ENCODE results near the gene CXCR6.

CXCR6 gene

GRCh38 chr3:45943207-45943846 is at the start of gene CXCR6:
CXCR6 (plus strand) TSS chr3:45943464; CDS start chr3:45946482, 3,018 bp downstream.
- Histone ChIP-seq H3K36me3 (ENCODE audit: control insufficient read depth, low read length) (peaks cover 21% of the 10 kb centered on the region), H4K20me1 (ENCODE audit: control insufficient read depth, insufficient read depth, low read depth, low read length) (no peaks in the 10 kb centered on the region), H3K4me1 (ENCODE audit: control insufficient read depth, low read length) (no peaks in the 10 kb centered on the region), H3K9me3 (ENCODE audit: control insufficient read depth, insufficient read depth, low read length) (no peaks in the 10 kb centered on the region), H3K79me2 (ENCODE audit: control insufficient read depth, low read length) (no peaks in the 10 kb centered on the region), H3F3A (ENCODE audit: control insufficient read depth, insufficient read depth) (no peaks in the 10 kb centered on the region), H3K9me2 (replicated peaks; ENCODE audit: control insufficient read depth, low read length) (no peaks in the 10 kb centered on the region), H3K4me3 (ENCODE audit: low read length) (no peak within 1 kb of the TSS), H3K4me2 (ENCODE audit: low read length) (no peak within 1 kb of the TSS), H3K27me3 (ENCODE audit: control insufficient read depth, low read length) (no peaks in the 10 kb centered on the region), H3K27ac (ENCODE audit: low read depth, low read length) (no peak within 1 kb of the TSS)
- no peak for TF ChIP-seq EZH2phosphoT487 (IDR thresholded peaks at IDR 0.05; ENCODE audit: borderline replicate concordance, low read length)
- TF ChIP-seq, protein P1, sequence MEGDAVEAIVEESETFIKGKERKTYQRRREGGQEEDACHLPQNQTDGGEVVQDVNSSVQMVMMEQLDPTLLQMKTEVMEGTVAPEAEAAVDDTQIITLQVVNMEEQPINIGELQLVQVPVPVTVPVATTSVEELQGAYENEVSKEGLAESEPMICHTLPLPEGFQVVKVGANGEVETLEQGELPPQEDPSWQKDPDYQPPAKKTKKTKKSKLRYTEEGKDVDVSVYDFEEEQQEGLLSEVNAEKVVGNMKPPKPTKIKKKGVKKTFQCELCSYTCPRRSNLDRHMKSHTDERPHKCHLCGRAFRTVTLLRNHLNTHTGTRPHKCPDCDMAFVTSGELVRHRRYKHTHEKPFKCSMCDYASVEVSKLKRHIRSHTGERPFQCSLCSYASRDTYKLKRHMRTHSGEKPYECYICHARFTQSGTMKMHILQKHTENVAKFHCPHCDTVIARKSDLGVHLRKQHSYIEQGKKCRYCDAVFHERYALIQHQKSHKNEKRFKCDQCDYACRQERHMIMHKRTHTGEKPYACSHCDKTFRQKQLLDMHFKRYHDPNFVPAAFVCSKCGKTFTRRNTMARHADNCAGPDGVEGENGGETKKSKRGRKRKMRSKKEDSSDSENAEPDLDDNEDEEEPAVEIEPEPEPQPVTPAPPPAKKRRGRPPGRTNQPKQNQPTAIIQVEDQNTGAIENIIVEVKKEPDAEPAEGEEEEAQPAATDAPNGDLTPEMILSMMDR (IDR thresholded peaks at IDR 0.05; ENCODE audit: low read depth, low read length, poor library complexity, severe bottlenecking): no peak

- no peaks in the 10 kb centered on the region for H4K20me1 ChIP-seq (ENCODE audit: control insufficient read depth, insufficient read depth, low read depth, low read length)
- peaks cover 41% of the 10 kb centered on the region for H3K27me3 ChIP-seq (ENCODE audit: control insufficient read depth, low read length)
- peaks cover 9% of the 10 kb centered on the region for H3K4me1 ChIP-seq (ENCODE audit: control insufficient read depth, low read length)
- H3K79me2 ChIP-seq (ENCODE audit: control insufficient read depth, low read length): no peaks in the 10 kb centered on the region
- no peak overlapping the region for H3K27ac ChIP-seq (ENCODE audit: low read depth, low read length)
- H3K4me2 ChIP-seq (ENCODE audit: low read length): no peak overlapping the region
- no peaks in the 10 kb centered on the region for H3K36me3 ChIP-seq (ENCODE audit: control insufficient read depth, low read length)
- no peaks in the 10 kb centered on the region for H3F3A ChIP-seq (ENCODE audit: control insufficient read depth, insufficient read depth)
- TF ChIP-seq EZH2phosphoT487 (IDR thresholded peaks at IDR 0.05; ENCODE audit: borderline replicate concordance, low read length): no peak
- TF ChIP-seq, protein P1 (IDR thresholded peaks at IDR 0.05; ENCODE audit: low read depth, low read length, poor library complexity, severe bottlenecking): no peak
- no peaks in the 10 kb centered on the region for H3K9me2 ChIP-seq (replicated peaks; ENCODE audit: control insufficient read depth, low read length)
- H3K9me3 ChIP-seq (ENCODE audit: control insufficient read depth, insufficient read depth, low read length): no peaks in the 10 kb centered on the region
- no peak overlapping the region for H3K4me3 ChIP-seq (ENCODE audit: low read length)
Measured at GRCh38 chr3:45894015-45894414, 49.2 kb upstream of the CXCR6 start.

DNA sequence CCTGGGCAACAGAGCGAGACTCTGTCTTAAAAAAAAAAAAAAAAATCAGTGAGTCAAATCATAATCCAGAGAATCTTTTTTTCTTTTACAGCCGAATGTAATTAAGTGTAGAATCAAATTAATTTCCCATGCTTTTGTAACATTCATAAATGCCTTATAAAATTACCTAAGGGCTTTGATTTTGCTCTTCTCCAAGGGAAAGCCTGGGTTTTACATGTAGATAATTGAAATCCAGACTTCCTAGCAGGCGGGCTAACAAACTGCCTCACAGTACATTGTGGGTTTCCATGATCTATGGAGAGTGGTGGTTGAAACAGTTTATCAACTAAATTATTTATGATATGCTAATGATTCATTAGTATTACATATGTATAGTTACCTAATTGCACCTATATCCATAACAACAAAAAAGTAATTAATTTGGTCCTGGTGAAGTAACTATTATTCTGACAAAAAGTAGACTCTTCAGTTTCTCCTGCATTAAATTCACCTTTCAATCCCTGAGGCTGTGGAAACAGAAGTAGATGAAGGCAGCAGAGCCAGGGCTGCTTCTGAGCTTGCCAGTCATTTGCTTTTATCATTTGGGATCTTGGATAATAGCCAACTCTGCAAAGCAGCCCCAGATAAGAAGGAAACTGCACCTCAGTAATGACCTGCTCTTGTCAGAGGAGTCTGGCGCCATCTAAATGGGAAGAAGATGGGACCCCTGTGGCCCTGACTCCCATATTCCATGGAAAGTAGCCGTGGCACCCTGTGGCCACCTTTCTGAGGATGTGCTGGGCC is 47.4 kb upstream of the CXCR6 start:
- no peaks in the 10 kb centered on the region for H3K36me3 ChIP-seq (ENCODE audit: control insufficient read depth, low read length)
- no peaks in the 10 kb centered on the region for H3K79me2 ChIP-seq (ENCODE audit: control insufficient read depth, low read length)
- no peak overlapping the region for H3K27ac ChIP-seq (ENCODE audit: low read depth, low read length)

More for the DNA sequence above, 47.4 kb upstream of the CXCR6 start:
- H3K27me3 ChIP-seq (ENCODE audit: control insufficient read depth, low read length): peaks cover 35% of the 10 kb centered on the region
- H3K9me2 ChIP-seq (replicated peaks; ENCODE audit: control insufficient read depth, low read length): no peaks in the 10 kb centered on the region
- H3K4me1 ChIP-seq (ENCODE audit: control insufficient read depth, low read length): no peaks in the 10 kb centered on the region
- no peaks in the 10 kb centered on the region for H3F3A ChIP-seq (ENCODE audit: control insufficient read depth, insufficient read depth)
- H3K4me3 ChIP-seq (ENCODE audit: low read length): no peak overlapping the region
- no peaks in the 10 kb centered on the region for H3K9me3 ChIP-seq (ENCODE audit: control insufficient read depth, insufficient read depth, low read length)
- H4K20me1 ChIP-seq (ENCODE audit: control insufficient read depth, insufficient read depth, low read depth, low read length): no peaks in the 10 kb centered on the region
- no peak overlapping the region for H3K4me2 ChIP-seq (ENCODE audit: low read length)
- no peak for TF ChIP-seq EZH2phosphoT487 (IDR thresholded peaks at IDR 0.05; ENCODE audit: borderline replicate concordance, low read length)
- TF ChIP-seq, protein P1 (IDR thresholded peaks at IDR 0.05; ENCODE audit: low read depth, low read length, poor library complexity, severe bottlenecking): no peak

All from DOHH2 (cell line).